HG03442 (cell line): Measurements from ENCODE around the gene PXYLP1.

Experiments used
- ATAC-seq: cut with Tn5 transposase; IDR thresholded peaks from one replicate; pipeline ENCODE4 v1.9.1; 2021; ENCODE audit warnings: mild to moderate bottlenecking, moderate library complexity; ENCODE audit not compliant: unreplicated experiment

Gene PXYLP1

DNA sequence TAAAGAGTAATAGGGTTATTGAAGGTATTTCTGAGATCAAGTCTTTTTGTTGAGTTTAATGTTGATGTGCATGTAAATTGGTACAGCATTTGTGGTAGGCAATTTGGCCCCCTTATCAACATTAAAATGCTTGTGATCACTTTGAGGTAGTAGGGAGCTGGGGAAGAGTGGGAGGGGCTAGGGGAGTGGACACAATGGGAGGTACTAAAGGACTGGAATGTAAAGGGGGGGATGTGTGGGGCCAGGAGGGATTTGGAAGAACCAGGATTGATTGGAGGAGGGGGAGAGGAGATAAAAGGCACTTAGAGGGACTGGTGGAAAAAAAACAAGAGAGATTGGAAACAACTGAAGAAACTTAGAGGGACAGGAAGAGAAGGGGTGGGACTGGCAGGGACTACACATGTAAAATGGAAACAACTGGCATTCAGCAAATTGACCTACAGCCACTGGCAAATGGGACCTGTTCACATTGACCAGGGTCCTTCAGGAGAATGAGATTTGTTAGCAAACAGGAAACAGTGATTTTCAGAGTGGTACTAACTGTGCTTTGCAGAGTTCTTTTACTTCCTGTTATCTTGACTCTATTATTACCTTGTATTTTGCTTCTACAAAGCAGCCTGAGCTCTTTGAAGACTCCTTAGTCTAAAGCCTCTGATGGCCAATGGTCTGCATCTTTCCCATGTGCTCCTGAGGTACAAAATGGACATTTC is 88.9 kb downstream of the PXYLP1 start:
- no peak for ATAC-seq

DNA sequence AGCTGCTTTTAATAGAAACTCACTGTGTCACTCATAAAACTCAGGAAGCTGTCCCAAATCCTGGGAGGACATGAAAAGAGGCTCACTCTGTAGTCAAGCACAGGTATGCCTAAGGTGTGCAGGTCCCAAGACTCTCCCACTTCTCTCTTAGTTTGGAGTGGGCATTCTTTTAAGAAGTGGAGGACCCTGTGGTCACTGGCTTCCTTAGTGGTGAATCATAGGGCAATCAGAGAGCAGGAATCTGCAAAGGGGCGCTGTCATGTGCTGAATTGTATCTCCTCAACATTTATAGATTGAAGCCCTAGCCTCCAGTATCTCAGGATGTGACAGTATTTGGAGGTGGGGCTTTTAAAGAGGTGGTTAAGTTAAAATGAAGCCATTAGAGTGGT is 89.5 kb downstream of the PXYLP1 start:
- ATAC-seq = no peak

DNA sequence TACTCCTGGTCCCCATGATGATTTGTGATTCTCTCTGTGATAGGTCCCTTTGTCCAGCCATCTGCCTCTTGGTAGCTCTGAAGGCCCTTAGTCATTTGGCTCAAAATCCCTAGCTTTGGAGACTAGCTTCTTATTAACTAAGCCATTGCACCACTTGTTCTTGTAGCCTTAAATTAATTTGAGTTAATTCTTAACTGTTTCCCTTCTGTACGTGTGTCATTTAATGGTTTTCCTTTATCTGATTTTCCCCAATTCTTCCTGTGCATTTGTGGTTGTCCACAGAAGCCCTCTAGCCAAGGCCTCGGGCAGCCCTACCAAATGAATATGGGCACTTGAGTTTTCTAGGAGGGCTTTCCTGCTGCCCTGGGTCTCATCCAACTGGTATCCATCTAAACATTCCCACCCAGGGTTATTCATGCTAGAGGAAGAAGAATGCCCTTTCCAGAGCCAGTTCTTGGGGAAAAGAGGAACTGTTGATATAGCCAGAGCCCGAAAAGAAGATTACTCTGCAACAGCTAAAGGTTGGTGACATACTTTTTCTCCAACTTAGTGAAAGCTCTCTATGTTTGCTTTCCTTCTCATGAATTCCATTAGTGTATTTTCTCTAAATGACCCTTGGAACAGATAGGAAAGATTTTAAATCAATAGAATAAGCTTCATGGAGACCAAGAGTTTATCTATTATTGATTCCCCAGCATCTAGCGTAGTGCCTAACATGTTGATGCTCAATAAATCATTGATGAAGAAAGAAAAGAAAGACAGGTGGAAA is 92.5 kb downstream of the PXYLP1 start:
- ATAC-seq = no peak

DNA sequence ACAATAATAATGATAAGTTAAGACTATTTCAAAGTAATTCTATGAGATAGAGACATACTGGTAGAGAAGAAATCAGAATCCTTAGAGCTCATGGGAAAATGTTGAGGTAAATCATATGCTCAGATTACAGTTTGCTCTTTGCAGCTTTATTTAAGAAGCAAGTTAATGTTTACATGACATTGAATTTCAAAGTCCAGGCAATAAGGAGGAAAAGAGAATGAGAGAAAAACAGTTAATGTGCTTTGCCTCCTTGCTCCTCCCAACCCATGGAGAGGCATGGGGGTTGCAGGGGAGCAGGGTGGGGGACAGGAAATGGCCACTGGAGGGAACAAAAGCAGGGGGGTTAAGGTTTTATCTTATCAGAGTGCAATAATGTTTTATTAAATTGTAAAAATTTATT is 94.5 kb downstream of the PXYLP1 start:
- ATAC-seq = no peak

DNA sequence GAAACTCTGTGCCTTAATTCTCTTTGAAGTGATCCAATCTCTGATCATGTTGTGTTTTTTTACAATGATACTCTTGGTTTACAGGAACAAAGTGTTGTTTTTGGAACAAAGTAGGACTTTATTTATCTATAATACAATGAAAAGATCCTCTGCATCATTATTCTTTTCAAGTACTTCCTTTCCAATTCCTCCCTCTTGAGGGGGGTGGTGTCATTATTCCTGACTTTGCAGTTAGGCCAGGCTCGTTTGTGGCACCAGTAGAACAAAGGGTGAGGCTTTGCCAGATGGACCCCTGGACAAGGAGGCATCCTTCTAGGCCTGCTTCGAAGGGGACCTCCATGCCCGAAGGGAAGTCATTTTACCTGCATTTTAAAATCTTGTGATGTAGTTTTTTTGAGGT is 95.0 kb downstream of the PXYLP1 start:
- no peak for ATAC-seq

DNA sequence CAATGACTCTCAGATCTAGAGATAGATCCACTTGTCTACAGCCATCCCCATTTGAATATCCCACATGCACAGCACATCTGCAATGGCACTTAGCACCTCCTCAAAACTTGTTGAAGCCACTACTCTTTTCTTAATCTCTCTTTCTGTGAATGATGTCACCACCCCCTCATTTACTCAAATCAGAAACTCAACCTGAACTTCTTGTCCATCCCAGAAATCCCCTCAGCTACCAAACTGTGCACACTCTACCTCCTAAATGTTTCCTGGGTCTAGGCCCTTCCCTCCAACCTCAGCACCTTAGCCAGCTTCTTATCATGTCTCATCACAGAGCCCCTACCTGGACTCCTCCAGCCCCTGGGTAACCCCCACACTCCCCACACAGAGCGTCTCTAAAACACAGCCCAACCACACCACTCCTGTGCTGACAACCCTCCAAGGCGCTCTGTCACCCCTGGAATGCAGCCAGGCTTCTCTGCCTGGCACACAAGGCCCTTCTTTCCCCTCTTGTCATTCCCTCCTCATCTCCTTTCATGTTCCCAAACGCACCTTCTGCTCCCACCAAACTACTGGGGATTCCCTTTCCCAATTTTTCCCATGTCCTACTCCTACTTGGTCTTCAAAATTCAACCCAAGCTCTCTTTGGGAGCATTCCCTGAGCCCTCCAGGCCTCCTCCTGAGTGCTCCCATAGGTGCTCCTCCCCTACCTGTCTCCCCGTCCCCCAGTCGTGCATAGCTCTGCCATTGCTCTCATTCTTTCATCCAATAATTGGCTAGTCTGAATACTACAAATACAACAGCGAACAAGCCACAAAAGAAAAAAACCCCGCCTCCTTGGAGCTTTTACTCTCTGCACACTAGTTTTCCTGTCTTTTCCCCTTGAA is 96.9 kb downstream of the PXYLP1 start:
- peak; percentile 43 for ATAC-seq

DNA sequence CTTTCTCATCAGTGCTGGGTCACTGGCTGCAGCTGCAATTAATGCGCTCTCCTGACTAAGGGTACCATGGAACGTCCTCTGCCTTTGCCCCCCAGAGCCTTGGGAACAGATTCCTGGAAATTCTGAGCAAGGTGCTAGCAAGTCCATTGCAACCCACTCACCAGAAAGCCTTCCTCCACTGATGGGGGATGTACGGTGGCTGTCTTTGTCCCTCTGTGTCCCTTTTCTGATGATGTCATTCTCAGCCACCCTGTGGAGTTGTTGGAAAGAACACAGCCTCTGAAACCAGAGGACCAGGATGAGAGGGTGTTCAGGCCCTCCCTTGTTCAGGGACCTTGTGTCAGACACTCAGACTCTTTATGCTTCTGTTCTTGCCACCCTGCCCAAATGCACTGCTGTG is 98.6 kb downstream of the PXYLP1 start:
- no peak for ATAC-seq

DNA sequence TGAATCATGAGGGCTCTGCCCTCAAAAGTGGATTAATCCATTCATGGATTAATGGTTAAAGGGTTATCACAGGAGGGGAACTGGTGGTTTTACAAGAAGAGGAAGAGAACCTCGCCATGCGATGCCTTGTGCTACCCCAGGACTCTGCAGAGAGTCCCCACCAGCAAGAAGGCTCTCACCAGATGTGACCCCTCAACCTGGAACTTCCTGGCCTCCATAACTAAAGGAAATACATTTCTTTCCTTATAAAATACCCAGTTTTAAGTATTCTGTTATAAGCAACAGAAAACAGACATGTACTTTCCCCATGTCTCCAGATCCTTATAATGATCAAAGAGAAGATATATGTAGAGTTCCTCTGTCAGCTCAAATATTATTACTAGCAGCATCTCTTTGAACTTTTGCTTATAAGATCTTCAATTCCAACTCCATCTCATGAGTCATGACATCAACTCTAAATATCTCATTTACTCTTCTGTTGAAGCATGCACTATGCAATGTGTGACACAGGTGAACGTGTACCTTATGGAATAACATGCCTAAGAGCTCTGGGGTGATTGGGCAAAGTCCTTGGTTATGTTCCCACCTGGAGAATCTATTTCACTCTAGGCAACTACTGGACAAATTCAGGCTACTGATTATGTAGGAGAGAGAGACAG is 99.2 kb downstream of the PXYLP1 start:
- ATAC-seq = no peak

DNA sequence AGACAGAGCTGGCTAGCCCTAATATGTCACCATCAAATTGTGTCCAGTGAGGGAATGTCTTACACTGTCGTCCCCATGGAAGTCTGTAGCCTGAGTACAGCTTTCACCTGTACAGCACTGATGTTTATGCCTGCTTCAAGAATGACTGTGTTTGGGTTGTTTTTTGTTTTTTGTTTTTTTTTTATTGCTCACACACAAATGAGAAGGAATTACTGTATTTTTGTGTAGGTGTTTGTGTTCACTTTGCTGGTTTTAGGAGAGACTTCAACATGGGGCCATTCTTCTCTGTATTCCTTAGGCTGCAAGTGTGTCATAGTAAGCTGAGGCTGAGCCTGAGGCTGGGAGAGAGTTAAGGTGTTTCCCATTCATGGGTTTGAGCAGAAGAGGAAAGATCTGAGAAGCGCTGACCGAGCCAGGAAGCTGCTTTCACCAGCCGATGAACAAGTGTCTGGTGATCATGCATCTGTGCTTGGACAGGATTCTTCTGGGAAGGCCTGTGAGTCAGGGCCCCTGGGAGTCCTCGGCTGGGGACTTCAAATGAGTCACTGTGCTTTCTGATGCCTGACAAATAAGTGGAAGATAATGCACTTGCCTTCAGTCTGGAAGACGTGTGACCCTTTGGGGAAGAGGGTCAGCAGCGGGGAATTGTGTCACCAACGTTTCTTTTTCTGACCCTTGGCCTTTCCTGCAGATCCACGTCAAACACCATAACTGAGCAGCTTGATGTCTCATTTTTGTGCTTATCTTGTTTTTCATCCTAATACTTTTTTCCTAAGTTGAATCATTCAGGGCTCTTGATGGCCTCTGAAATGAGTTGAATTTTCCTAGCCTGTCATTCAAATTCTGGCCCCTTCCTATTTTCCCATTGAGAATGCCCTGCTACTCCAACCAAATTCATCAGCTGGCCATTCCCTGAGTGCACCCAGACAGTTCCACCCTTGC is 100.0 kb downstream of the PXYLP1 start:
- peak; percentile 46 for ATAC-seq

DNA sequence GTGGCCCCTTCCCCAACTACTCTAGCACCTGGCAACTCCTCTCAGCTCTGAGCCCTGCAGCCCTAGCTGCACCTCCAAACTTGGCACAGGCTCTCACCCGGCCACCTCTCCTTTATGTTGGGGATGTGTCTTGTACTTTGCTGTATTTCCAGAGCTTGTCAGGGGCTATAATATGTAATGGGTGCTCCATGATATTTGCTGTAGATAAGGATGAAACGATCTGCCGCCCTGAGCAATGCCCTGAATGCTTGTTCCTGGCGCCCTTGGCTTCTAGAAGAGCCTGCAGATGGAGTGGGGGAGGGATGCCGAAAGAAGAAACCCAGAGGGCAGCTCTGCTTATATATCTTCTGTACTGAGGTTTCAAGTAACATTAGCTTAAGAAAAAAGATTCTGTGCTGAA is 100.8 kb downstream of the PXYLP1 start:
- no peak for ATAC-seq

DNA sequence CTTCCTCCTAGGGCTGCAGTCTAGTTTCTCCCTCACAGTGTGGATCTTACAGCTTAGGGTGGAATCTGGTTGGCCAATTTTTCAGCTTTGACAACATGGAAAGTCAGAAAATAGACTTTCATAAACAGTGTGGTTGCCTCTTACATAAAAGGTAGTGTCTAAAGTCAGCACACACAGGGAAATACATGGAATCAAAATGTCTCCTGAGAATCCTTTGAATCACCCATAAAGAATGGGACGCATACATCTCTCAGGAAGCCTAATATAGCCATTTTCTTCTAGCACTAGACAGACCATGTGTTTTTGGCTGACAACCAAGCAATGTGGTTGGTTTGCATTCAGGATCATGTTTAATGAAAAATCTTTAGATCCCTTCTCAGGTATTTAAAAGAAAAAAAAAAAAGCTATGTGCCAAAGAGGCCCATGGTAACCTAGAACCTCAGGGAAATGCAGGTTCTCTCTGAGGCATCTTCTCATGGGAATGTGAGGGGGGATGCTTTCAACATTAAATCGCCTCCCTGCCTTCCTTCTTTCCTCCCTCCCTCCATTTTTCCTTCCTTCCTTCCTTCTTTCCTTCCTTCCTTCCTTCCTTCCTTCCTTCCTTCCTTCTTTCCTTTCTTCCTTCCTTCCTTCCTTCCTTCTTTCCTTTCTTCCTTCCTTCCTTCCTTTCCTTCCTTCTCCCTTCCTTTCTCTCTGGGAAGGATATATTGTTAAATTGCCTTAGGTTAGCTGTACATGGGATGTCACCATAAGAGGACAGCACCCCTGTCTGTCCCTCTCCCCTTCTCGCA is 102.4 kb downstream of the PXYLP1 start:
- ATAC-seq = no peak

DNA sequence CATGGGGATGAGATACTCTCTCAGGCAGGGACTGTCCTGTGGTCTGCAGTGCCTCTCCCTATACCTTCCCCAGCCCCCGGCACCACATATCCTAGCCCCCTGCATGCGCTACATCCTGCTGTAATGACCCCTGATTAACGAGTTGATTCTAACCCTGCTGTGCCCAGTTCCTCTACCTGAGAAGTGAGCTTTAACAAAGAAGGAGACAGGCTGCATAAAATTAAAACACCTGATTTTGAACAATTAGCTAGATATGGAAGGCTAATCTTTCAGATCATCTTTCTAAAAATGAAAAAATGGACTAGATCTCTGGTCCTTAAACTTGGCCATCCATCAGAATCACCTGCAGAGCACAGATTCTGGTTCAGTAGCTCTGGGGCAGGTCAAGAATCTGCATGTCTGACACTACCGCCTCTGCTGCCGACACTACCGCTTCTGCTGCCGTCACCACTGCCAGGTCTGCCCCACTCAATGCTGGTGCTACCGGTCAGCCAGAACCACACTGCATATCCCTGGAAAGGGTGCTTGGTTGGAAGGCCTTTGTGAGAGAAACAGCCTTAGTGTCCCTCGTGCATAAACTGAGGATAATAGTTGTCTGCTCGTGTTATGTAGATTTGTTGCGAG is 103.1 kb downstream of the PXYLP1 start:
- ATAC-seq = no peak

DNA sequence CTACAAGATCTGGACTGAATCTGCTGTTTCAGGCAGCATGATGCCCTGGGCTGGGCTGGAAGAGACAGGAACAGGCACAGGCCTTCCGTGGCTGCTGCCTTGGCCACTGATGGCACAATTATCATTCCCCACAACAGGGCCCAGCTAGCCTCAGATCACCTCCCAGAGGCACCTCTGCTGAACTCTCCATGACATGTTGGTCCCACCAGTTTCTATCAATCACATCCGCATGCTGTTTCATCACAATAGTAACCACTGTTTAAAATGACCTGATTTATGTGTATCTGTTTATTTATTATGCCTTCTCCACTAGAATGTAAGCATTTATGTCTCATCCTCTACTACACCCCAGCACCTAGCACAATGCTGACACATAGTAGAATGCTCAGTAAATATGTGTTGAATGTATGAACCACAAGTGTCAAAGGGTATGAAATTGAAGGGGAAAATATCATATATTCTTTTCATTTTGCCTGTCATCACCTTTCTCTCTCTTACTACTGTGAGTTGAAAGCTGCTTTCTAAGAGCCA is 104.0 kb downstream of the PXYLP1 start:
- ATAC-seq = no peak

DNA sequence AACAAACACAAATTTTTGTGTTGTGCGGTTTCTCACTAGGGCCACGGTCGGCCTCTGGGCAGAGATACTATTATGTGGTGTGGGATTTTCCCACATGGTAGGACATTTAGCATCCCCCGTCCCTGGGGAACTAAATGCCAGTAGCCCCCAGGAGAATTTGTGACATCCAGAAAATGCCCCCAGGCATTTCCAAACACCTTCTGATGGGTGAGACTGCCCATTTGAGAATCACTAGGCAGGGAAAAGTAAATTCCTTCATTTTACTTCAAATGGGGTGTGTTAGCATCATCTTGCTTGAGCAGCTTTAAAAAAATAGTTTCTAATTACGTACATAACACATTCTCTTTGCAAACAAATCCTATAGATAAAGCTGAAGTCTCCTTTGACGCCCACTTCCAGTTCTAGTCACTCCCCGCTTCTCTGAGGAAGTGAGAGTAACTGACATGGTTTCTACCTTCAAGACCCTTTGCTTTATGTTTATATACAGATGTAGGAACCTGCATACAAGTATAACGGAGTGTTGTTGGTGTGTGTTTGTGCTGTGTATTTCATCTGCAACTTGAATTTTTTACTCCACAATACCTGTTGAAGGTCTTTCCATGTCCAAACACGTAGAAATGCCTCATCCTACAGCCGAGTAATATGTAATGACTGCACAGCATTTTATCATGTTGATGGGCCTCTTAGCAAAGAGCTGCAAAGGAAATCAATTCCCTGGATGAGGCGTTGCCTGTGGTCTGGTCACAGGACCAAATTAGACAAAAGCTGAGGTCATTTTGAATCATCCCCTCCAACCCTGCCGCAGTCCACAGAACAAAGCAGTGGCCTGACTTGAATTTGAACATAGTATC is 105.3 kb downstream of the PXYLP1 start:
- ATAC-seq = peak; percentile 82

DNA sequence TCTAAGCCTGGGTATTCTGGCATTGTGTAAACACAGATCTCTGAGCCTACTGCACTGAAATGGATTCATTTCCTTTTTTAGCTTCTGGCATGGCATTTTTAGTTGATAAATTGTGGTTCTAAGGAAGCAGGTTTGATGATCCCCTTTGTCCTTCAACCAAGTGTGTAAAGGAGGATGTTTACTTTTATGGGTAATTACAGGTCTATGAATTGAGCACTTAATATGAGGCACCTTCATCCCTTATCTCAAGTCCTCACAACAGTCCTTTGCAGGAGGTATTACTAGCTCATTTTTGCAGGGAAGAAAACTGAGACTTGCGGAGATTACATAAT is 105.9 kb downstream of the PXYLP1 start:
- peak; percentile 3 for ATAC-seq

DNA sequence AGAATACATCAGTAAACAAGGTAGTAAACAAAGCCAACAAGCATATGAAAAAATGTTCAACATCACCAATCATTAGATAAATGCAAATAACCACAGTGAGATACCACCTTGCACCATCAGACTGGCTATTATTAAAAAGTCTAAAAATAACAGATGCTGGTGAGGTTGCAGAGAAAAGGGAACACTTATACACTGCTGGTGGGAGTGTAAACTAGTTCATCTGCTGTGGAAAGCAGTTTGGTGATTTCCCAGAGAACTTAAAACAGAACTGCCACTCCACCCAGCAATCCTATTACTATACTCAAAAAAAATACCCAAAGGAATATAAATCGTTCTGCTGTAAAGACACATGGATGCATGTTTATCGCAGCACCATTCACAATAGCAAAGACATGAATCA is 106.4 kb downstream of the PXYLP1 start:
- ATAC-seq = no peak

DNA sequence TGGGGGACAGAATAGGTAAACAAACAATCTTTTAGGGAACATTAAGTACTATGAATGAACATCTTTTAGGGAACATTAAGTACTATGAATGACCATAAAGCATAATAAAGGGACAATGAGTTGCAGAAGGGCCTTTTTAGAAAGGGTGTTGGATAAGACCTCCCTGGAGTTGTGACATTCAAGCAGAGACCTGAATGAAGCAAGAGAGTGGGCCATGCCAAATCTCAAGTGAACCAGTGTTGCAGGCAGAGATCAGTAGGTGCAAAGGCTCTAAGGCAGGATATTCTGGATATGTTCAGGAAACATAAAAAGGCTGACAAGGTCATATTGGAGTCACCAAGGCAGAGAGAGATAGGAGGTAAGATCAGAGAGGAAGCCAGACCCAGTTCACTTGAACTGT is 107.3 kb downstream of the PXYLP1 start:
- no peak for ATAC-seq

DNA sequence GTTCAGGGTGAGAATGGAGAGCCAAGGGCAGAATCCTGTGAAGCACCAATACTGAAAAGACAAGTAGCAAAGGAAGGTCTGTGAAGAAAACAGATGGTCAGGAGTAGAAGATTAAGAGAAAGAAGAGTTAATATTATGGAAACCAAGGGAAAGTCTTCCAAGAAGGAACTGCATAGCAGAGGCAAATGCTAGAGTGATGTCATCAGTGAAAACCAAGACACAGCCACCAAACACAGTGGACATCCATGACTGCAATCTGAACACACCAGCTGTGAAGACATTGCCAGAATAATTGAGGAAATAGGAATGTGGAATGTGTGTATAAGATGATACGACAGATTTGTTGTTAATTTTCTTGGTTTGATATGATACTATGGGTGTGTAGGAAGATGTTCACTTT is 109.9 kb downstream of the PXYLP1 start:
- no peak for ATAC-seq
